SKM-1 (cell line): ENCODE data around the gene XRCC3.

ENCODE experiments used
- DNase-seq: peaks from one replicate; lab custom pipeline; 2025; ENCODE audit not compliant: unreplicated experiment; lab: John Stamatoyannopoulos, UW

XRCC3 gene

DNA sequence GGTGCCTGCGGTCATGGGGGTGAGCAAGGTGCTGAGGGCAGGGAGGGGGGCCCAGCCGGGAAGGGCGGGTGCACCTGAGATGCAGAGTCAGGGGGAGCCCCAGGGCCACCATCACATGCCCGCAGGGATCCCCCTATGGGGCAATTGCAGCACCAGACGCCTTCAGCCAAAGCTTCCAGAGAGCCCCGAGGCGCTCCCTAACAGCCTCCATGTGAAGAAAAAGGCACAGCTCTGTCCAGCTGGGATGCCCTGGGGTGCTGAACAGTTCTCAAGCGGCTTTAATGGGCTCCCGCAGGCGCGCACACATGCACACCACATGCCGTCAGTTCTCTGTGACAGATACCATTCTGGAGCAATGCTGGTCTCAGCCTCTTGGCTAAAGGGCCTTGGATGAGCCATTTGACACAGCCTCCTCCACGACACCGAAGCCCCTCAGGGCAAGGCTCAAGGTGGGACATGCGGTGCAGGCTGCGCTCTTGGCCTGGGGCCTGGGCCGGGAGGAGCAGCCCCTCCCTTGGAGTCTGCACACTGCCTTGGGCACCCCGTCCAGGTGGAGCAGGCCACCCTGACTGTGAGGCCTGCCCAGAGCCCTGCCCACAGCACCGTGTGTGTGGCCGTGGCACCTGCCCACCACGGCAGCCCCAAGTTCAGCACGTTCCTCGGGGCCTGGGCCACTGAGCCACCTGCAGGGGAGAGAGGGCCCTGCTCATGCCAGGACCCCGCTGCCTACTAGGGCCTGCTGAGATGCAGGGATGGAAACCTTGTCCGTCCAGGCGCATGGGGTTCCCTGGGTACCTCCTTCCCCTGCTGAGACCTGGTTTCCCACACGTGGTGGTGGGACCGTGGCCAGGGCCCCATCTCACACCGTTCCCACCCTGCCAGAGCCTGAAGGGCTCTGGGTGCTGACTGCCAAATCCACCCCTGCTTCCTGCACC is 7.7 kb downstream of the XRCC3 start:
- no peak for DNase-seq

DNA sequence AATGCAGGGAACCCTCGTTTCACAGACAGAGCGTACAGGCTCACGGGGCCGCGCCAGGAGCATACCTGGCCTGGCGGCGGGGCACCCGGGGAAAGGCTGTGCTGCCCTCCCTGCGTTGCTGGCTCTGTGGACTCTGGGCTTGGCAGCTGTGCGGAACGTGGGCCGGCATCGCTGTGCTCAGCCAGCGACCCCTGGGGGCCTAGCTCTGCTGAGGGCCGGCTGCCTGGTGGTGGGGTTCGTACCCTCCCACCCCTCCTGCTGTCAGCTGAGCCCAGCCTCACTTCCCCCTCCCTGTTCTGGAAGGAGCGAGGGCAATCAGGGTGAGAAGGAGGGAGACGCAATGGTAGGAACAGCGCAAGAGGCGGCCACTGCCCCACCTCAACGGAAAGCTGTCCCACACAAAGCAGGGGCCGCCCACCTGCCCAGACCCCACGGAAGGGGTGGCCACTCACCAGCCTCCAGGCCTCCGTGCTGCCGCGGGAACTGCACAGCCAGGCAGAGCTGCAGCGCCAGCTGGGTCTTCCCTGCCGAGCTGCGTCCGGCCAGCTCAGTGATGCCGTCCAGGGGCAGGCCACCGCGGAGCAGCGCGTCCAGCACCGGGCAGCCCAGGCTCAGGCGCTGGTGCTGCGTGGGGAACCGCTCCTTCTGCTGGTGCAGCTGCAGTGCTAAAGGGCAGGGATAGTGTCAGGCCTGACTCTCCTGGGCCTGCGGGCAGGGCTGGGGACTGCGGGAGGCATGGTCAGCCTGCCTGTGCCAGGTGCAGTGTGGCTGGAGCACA is 8.5 kb downstream of the XRCC3 start:
- no peak for DNase-seq

DNA sequence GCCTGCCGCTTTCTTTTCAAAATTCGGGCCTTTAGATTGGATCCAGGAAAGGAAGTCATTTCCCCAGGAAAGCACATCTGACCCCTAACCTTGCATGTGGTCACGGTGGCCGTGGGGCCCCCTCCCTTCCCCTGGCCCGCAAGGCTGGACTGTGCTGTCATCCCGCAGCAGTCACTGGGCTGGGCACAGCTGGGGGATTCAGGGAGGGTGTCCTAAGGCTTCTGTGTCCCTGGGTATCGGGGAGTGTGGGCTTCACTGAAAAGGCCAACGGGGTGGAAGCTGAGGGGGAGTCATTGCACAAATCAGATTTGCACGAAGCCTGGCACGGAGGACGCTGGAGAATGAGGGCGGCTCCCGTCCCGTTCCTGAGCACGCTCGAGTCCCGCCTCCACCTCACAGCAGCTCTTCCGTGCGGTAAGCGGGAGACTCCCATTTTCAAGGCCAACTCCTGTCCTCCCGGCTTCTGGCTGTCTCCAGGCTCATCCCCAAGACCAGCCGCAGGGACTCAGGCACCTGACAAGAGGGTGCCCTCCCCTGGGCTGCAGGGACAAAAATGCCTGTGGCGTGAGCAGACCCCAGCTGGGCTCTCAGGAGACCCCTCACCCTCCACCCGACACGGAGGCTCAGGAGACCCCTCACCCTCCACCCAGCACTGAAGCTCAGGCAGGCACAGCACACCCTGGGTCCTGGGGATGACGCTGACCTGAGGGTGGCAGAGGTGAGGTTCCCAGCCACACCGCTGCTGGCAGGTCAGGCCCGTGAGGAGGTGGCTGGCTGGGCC is 9.6 kb downstream of the XRCC3 start:
- DNase-seq = no peak

DNA sequence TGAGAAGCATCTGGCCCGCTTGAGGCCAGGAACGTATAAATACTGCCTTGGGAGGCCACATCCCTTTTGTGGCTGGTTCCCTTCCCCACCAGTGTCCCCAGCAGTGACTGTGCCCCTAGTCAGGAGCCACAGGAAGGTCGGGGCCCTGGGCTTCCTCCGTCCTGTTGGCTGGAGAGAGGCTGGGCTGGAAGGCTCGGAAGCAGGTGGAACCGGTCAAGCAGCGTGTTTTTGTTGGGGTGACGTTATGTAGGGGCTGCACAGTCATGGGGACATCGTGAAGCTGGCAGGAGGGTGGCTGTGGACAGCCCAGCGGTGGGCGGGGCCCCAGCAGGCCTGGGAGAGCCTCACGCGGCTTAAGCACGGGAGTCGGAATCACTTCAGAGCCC is 10.1 kb downstream of the XRCC3 start:
- DNase-seq = no peak

DNA sequence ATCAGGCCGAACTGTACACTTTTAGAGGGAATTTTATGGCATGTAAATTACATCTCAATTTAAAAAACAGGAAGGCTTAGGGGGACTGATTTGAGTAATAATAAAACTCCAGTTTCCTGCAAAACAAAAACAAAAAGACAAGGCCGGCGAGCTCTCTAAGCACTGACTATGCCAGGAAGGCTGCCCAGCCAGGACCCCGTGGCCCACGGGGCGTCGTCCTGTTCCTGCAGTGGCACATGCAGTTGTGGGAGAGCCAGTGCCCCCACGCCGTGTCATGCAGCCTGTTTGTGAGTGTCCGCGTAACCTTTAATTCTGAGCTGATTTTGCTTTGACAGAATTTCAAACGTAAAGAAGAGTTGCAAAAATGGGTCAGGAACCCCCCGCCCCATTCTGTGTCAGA is 10.5 kb downstream of the XRCC3 start:
- no peak for DNase-seq

DNA sequence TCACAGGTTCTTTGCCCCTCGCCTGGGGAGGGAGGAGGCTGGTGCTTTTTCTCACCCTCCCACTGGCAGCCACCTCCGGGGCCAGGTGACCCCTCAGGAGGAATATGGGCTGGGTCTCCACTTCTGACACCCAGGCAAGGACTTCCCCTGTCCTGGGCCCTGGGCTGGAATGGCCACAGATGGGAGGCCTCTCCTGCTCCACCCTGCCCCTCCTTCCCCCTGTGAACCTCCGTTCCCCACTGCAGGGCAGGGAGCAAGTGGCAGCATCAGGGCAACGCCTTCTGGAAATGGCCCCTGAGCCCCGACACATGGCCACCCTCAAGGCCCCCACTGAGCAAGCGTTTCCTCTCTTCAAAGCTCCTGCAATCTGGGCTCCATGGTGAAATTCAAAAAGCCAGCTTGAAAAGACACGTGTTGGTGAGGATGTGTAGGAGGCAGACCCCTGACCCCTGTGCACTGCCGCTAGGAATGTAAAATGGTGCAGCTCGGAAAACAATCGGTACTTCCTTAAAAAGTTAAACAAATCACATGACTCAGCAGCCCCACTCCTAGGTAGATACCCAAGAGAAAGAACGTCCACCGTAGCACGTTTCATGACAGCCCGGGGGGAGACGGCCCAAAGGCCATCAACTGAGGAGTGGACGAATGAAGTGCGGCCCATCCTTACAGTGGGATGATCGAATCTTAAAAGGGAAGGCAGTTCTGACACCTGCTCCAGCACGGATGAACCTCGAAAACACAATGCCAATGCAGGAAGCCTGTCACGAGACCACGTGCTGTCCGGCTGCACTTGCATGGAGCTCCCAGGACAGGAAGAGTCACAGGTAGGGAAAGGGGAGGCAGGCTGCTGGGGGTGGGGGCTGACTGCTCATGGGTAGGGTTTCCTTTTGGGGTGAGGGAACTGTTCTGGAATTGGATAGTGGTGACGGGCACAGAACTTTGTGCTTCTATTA is 11.5 kb downstream of the XRCC3 start:
- DNase-seq = no peak

DNA sequence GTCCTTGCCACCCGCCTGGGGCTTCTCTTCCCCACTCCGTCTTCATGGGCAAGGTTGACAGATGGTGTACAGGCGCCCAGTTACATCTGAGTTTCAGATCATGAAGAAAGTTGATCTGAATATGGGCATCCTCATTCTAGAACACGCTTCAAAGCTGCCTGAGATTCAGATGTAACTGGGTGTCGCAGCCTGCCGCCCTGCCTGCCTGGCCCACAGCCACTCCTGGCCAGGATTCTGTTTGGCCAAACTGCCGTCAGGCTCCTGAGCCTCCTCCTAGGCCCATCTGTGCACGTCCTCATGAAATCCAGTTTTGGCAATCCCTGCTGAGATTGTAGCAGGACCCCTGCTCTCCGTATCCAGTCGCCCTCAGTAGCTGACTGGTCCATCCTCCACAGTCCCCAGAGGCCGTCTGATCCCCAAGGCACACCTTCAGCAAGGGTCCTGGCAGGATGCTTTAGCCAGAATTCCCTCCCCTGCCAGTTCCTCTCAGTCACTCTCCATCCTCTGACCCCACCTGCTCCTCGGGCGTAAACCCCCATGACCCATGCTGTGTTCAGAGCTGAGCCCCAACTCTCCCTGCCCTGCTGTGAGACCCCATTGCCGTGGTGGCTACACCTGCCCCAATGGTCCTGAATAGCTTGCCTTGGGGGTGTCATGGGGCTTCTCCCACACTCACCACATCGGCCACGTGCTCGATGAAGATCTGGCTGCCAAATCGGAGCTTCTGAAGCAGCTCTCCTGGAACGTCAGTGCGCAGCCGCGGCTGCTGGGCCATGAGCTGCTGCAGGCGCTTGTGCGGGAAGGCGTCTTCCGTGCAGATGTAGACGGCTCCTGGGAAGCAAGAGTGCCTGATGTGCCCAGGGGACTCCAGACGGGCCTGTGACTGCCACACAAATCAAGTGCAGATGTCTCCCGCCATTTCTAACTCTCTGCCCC is 12.5 kb downstream of the XRCC3 start:
- no peak for DNase-seq

DNA sequence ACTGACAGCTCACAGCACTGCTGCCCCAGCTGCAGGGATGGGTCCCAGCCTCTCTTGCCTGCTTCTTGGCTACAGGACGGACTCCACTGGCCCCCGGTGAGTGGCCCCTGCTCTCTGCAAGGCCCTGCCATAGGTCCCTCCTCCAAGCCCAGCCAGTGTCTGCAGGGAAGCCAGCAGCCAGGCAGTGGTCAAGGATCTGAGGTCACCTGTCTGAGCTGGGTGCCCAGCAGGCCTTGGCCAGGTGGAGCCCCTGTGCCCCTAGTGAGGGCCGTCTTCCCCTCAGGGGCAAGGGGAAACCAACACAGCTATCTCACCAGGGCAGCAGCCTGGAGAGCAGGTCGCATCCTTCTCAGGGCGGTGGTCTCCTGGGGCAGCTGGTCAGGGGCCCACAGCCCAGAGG is 13.2 kb downstream of the XRCC3 start:
- no peak for DNase-seq

DNA sequence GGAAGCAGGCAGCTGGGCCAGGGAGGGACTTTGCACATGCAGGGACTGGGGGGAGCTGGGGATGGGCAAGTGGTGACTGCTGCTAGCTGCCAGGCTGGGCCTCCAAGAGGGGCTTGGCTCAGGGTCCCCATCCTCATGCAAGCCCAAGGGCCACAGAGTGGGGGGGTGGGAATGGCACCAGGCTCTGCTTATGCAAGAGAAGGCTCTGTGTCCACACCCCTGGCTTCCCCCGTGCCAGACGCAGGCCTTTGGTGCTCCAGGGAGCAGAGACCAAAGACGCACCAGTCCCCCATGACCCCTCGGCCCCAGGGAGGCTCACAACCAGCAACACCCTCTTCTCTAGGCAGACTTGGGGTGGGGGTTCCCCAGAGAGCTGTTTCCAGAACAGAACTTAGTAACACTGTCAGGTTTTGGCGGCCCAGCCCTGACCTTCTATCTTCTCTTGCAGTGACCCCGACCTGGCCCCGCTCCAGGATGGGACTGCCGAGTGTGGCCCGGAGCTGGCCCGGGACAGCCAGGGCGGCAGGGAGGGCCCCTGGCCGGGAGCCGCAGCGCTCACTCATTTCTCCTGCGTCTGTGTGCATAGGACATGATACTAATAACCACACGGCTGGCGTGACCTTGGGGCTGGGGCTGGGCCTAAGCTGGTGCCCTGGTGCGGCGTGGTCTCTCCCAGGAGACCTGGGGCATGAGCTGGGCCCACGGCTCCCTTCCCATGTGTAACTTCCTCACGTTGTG is 14.3 kb downstream of the XRCC3 start:
- DNase-seq = no peak

DNA sequence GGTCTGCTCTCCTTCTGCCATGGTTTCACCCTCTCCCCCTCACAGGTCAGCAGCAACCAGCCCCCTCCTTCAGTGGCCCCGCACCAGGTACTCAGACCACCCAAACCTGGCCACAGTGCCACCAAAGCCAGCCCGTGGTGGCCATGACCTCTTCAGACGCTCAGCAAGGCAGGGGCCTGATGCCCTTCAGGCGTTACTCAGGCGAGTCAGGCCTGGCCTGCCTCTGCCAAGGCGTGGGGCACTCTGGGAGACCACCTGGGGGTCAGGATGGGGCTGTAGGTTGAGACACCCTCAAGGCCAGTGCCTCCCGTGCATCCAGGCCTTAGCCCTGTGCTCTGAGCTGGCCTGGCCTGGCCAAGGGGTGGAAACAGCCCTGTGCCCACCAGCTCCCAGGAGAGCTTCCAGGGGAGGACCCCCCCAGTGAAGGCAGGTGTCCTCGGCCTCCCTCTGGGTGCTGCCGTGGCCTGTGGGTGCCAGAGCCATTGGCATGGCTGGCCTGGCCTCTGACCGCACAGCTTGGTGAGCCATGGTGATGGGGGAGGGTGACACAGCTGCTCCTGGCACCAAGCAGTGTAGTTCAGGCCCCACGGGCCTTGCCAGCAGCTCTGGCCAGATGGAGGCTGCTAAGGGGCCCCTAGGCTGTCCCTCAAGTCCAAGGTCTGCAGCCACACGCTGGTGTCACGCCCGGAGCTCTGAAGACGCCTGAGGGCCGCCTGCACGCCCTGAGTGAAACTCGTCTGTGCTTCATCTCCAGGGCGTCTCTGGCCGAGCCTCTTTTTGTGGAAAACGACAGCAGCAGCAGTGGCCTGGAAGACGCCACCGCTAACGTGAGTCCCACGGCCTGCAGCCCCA is 15.1 kb downstream of the XRCC3 start:
- no peak for DNase-seq

DNA sequence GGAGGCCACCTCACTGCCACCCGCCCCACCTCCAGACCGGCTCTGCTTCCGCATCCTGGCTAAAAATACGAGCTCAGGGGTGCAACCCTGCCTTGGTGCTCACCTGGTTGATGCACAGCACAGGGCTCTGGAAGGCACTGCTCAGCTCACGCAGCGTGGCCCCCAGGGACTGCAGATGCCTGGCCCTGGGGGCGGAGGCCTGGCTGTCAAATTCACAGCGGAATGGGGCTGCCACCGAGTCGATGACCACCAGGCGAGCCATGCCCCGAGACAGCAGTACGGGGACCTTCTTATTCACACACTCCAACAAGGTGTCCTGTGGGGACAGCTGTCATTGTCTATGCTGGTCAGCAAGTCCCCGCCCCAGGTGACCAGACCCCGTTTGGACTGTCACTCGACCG is 16.0 kb downstream of the XRCC3 start:
- no peak for DNase-seq

DNA sequence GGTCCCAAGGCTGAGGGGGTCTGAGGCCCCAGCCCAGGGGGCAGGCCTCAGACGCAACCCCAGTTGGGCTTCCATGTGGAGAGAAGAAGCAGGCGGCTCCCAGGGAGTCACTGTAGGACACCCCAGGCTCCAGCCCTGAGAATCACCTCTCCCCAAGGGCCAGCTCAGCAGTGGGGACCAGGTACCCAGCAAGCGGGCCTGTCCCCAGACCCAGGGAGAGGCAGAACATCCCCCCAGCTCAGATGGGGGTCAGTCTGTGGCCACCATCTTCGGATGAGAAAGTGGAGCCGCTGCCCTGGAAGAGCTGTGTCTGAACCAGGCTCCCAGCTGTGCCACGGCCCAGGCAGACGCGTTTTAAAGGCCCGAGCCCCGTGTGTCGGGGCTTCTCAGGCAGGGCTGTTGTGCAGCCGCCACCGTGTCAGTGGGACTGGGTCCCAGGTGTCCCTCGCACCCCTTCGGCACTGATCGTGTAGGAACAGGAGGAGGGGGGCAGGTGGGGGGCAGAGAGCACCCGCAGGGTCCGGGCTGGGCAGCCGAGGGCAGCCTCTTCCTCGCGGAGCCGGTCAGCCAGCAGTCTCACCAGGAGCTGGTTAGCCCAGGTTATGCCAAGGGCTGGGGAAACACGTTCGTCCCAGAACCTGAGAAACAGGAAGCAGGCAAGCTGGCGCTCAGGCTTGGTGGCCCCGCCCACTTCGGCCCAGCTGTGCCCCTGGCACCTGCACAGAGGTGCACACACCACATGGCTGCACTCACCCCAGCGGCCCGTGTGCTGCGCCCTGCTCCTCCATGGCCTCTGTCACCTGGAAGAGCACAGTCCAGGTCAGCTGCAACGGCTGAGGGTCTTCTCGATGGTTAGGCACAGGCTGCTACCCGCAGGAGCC is 16.6 kb downstream of the XRCC3 start:
- no peak for DNase-seq

DNA sequence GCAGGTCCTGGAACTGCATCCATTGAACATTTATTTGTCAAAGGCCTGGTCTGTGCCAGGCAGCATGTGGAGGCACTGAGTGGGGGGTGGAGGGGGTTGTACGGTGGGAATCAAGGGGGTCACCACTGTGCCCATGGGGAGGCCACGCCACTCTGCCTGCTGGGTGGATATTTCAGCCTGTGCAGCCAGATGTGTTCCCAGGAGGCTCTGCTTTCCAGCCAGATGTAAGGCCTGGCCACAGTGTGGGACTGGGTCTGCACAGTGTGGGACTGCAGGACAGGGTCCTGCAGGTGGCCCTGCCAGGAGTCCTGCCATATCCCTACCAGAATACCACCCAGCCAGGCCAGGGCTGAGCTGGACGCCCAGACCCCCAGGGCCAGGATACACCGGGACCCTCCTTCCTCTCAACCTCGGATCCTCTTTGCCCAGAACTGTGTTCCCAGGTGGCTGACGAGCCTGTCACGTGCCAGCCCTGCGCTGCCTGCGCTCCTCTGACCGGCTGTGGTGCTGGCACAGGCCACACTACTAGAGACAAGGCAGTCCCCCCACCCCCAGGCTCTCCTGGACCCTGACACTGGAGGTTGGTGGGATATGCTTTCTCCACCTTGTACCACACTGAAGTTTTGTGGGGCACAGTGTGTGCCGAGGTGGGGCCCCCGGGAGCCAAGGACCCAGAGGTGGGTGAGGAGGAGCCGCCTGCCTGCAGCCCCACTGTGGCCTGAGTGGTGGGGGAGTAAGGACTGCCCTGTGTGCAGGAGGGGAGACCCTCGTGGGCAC is 17.5 kb downstream of the XRCC3 start:
- DNase-seq = no peak

DNA sequence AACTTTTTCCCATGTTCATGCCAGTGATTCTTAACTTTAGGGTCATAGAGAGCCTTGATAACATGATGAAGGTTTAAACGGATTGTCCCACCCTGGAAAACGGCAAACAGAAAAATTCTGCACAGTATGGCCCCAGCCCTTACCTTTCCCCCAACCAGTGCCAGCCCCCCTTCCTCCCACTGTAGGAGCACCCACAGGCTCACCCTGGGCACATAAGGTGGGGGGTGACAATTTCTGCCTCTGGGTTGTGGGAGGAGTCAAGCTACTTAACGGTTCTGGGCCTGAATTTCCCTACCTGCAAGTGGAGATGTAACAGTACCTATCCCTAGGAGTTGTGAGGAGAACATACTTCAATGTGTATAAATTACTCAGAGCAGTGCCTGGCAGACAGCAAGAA is 18.0 kb downstream of the XRCC3 start:
- DNase-seq = no peak

DNA sequence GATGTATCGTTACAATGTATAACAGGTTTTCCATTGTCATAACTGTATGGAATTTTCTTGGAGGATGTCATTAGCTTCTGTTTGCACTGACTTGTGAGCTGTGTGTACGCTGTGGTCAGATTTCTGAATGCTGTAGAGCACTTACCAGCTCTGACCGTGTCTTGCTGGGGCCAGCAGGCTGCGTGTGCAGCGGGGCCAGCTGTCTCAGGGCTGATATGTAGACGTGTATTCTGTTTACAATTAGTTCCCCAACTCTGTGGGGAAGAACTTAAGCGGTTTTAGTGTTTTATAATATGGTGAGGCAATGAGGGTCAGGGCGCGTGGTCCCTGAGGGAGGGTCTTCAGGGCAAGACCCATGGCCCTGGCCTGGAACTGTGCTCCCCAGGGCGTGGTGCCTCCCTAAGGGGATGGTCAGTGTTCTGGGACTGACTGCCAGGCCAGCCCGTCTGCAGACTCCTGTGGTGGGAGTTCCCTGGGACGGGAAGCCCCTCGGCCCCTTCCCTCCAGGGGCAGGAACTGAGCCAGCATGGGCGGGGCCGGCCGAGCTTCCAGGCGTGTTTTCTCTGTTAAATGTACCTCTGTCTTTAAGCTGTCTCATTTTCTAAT is 18.7 kb downstream of the XRCC3 start:
- no peak for DNase-seq

DNA sequence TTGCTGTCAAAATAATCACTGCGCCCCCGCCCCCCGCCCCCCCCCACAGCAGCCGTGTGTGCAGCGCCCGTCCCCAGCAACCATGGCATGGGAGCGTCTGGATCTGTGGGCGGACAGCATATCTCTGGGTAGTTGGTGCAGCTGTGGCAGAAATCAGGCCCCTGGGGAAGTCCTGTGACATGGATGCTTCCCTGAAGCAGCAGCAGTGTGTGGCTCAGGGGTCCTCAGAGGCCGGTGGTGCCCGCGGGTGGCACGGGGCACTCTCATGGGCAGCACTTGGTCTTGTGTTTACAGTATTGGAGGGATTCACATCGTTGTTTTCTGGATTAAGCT is 19.2 kb downstream of the XRCC3 start:
- no peak for DNase-seq
